Upper lobe of right lung (tissue), 1 donor: ENCODE measurements around the gene CHD5. TPM values are rescaled to one million over a fixed set of nuclear protein-coding genes. Genes with fewer than 3 reads are reported as not detected.

Source experiments
- ATAC-seq: fragments of 200-7000 bp; cut with Tn5 transposase; one replicate; pipeline ENCODE4 v1.9.1; 2020; ENCODE audit warnings: mild to moderate bottlenecking, moderate library complexity
- DNase-seq: peaks from one replicate; pipeline ENCODE4 v3.0.0-alpha.2; 2020
- H3K27ac ChIP-seq: fragments of 200-600 bp; one replicate; pipeline ENCODE4 v1.8.0; 2022
- H3K27me3 ChIP-seq: fragments of 200-600 bp; one replicate; pipeline ENCODE4 v1.8.0; 2022; ENCODE audit warnings: mild to moderate bottlenecking
- H3K36me3 ChIP-seq: fragments of 200-600 bp; one replicate; pipeline ENCODE4 v1.8.0; 2022
- H3K4me1 ChIP-seq: fragments of 200-600 bp; one replicate; pipeline ENCODE4 v1.8.0; 2022
- H3K4me3 ChIP-seq: fragments of 200-600 bp; one replicate; pipeline ENCODE4 v1.8.0; 2022; ENCODE audit warnings: mild to moderate bottlenecking
- H3K9me3 ChIP-seq: fragments of 200-600 bp; one replicate; pipeline ENCODE4 v1.8.0; 2022
- CTCF ChIP-seq: fragments of 200-600 bp; IDR thresholded peaks from one replicate; pipeline ENCODE4 v1.8.0; 2022; ENCODE audit warnings: antibody characterized with exemption
- intact Hi-C: fragments of 100-400 bp; cut with DNase I; formaldehyde crosslinking; loops from one replicate; pipeline ENCODE4 v1.11.0; 2022
- total RNA-seq: library from RNA; stranded (reverse); fragmentation: NEBNext Ultra II Directional; extraction: Animal tissue kit (Norgen Biotek cat#: 25700); gene quantifications from one replicate; pipeline ENCODE4 v1.2.1, GENCODE V29; 2021
- donor health status: DM: no; HTN: yes; CAD: no; lungs with severe emphysema.

Gene CHD5
- total RNA-seq, 1 donor from 2014 or later = 0.23 TPM

DNA sequence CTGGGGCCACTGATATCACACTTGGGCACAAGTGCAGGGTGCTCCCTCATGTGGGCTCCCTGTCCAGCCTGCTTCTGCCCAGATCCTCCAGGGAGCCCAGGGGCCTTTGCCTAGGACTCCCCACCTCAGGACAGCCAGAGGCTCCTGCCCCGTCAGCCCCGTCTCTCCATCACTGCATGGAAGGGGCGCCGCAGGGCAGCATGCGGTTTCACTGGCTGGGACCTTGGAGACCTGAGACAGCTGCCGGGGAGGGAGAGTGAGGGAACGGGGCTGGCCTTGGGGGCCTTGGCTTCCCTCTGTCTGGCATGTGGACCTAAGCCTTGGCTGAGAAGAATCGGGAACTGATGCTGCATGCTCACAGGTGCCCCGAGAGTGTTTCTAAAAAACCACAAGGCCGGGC is 87.9 kb downstream of the CHD5 start:
- no peak for TF ChIP-seq CTCF
- Histone ChIP-seq H3K4me1 (no peaks in the 10 kb centered on the region), H3K27ac (no peak overlapping the region), H3K27me3 (no peaks in the 10 kb centered on the region), H3K9me3 (no peaks in the 10 kb centered on the region), H3K4me3 (no peak overlapping the region), H3K36me3 (peaks cover 4% of the 10 kb centered on the region)
- ATAC-seq (no peak), DNase-seq (no peak)
- intact Hi-C loops = no loop called here

DNA sequence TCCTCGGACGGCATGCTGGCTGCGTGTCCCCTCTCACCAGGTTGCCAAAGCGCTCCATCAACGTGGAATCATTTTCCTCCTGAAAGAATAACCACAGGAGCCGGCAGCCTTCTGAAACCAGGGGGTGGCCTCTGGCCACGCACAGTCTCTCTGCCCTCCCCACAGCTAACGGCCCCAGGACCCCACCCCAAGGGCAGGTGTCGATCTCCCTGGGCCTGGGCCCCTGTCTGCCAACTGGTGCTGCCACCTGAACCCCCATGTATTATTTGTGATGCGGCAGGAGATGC is 88.4 kb downstream of the CHD5 start:
- DNase-seq (no peak), ATAC-seq (no peak)
- peaks cover 4% of the 10 kb centered on the region for H3K36me3 ChIP-seq
- no peaks in the 10 kb centered on the region for H3K4me1 ChIP-seq
- no peak for TF ChIP-seq CTCF
- no peaks in the 10 kb centered on the region for H3K9me3 ChIP-seq
- intact Hi-C loops = no loop called here
- H3K4me3 ChIP-seq = no peak overlapping the region
- no peak overlapping the region for H3K27ac ChIP-seq
- no peaks in the 10 kb centered on the region for H3K27me3 ChIP-seq

GRCh38 chr1:6090996-6091822 is 88.9 kb downstream of the CHD5 start:
- H3K27me3 ChIP-seq = no peaks in the 10 kb centered on the region
- no peaks in the 10 kb centered on the region for H3K9me3 ChIP-seq
- TF ChIP-seq CTCF = no peak
- H3K4me3 ChIP-seq = no peak overlapping the region
- intact Hi-C loops = no loop called here
- no peak overlapping the region for H3K27ac ChIP-seq
- H3K36me3 ChIP-seq = peaks cover 4% of the 10 kb centered on the region
- no peak for ATAC-seq
- no peak for DNase-seq
- no peaks in the 10 kb centered on the region for H3K4me1 ChIP-seq

- no peak overlapping the region for H3K27ac ChIP-seq
- H3K27me3 ChIP-seq = no peaks in the 10 kb centered on the region
- H3K4me1 ChIP-seq = no peaks in the 10 kb centered on the region
- H3K36me3 ChIP-seq = peaks cover 4% of the 10 kb centered on the region
- no peaks in the 10 kb centered on the region for H3K9me3 ChIP-seq
- no peak overlapping the region for H3K4me3 ChIP-seq
- no peak for TF ChIP-seq CTCF
- no peak for DNase-seq
- no peak for ATAC-seq
- intact Hi-C loops = no loop called here
These were observed 89.8 kb downstream of the CHD5 start for GRCh38 chr1:6090288-6090687.

- Histone ChIP-seq H3K4me3 (no peak overlapping the region), H3K4me1 (no peaks in the 10 kb centered on the region), H3K27me3 (no peaks in the 10 kb centered on the region), H3K27ac (no peak overlapping the region), H3K36me3 (peaks cover 4% of the 10 kb centered on the region), H3K9me3 (no peaks in the 10 kb centered on the region)
- no peak for TF ChIP-seq CTCF
- intact Hi-C loops = no loop called here
- ATAC-seq = no peak
- no peak for DNase-seq
These were observed 91.2 kb downstream of the CHD5 start for GRCh38 chr1:6088956-6089355.

DNA sequence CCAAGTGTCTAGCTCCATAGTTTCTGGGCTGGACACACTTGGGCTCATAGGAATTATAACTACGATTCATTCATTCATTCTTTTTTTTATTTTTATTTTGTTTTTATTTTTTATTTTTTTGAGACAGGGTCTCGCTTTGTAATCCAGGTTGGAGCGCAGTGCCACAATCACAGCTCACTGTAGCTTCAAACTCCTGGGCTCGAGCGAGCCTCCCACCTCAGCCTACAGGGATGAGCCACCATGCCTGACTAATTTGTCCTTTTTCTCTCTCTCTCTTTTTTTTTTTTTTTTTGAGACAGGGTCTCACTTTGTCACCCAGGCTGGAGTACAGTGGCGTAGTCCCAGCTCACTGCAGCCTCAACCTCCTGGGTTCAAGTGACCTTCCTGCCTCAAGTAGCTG is 92.2 kb downstream of the CHD5 start:
- DNase-seq (no peak), ATAC-seq (no peak)
- H3K27me3 ChIP-seq = no peaks in the 10 kb centered on the region
- H3K36me3 ChIP-seq = peaks cover 4% of the 10 kb centered on the region
- no peak overlapping the region for H3K4me3 ChIP-seq
- no peak overlapping the region for H3K27ac ChIP-seq
- TF ChIP-seq CTCF = no peak
- H3K9me3 ChIP-seq = no peaks in the 10 kb centered on the region
- H3K4me1 ChIP-seq = peaks cover 8% of the 10 kb centered on the region
- intact Hi-C loops = no loop called here
